GM06990 (cell line): ENCODE results near the gene AGAP1.

Source experiments
- DNase-seq: peaks from one replicate; pipeline ENCODE4 v3.0.0-alpha.2; 2011; ENCODE audit not compliant: insufficient read length; ENCODE audit errors: extremely low read depth
- H3K27me3 ChIP-seq: replicated peaks from 2 replicates; pipeline ENCODE4 v1.6.0; 2011; ENCODE audit warnings: low read length; ENCODE audit not compliant: control insufficient read depth, insufficient read depth
- H3K36me3 ChIP-seq: 2 replicates; pipeline ENCODE4 v1.5.1; 2011; ENCODE audit warnings: low read length; ENCODE audit not compliant: control insufficient read depth, insufficient read depth
- H3K4me3 ChIP-seq: replicated peaks from 2 replicates; pipeline ENCODE4 v1.5.1; 2011; ENCODE audit warnings: low read depth, mild to moderate bottlenecking, control low read depth, low read length
- TF ChIP-seq, protein P1 (sequence below): IDR thresholded peaks from 2 replicates; pipeline ENCODE4 v1.5.1; 2011; ENCODE audit warnings: low read length, control low read depth, mild to moderate bottlenecking, inconsistent platforms; ENCODE audit not compliant: insufficient read depth, poor library complexity, severe bottlenecking

The AGAP1 gene

DNA sequence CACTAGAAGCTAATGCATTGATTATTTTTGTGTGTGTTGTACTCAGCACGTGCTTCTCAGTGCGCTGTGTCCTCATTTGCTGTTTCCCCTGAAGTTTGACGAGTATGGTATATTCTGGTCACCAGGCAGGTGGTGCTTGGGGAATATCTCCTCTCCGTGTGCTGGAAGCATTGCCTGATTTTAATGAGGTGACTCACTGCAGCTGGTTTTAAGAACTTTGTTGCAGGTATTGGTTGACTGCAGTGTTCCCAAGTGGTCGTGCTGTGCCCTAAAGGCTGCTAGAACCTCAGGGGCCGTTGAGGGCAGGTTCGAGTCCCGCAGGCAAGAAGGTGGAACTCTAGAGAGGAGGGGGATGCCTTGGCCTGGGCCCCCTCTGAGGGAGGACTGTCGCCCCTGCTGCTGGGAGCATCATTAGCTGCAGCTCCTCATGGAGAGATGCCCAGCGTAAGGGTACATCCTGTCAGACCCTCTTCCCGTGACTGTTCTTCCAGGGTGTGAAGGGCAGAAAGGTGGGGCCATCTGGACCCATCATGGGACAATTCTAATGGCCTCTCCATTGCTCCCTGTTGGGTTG lies 82.6 kb downstream of the AGAP1 start:
- Histone ChIP-seq H3K36me3 (no peaks in the 10 kb centered on the region), H3K4me3 (no peak overlapping the region), H3K27me3 (no peaks in the 10 kb centered on the region)
- DNase-seq, result no peak
- TF ChIP-seq, protein P1, sequence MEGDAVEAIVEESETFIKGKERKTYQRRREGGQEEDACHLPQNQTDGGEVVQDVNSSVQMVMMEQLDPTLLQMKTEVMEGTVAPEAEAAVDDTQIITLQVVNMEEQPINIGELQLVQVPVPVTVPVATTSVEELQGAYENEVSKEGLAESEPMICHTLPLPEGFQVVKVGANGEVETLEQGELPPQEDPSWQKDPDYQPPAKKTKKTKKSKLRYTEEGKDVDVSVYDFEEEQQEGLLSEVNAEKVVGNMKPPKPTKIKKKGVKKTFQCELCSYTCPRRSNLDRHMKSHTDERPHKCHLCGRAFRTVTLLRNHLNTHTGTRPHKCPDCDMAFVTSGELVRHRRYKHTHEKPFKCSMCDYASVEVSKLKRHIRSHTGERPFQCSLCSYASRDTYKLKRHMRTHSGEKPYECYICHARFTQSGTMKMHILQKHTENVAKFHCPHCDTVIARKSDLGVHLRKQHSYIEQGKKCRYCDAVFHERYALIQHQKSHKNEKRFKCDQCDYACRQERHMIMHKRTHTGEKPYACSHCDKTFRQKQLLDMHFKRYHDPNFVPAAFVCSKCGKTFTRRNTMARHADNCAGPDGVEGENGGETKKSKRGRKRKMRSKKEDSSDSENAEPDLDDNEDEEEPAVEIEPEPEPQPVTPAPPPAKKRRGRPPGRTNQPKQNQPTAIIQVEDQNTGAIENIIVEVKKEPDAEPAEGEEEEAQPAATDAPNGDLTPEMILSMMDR, result no peak

DNA sequence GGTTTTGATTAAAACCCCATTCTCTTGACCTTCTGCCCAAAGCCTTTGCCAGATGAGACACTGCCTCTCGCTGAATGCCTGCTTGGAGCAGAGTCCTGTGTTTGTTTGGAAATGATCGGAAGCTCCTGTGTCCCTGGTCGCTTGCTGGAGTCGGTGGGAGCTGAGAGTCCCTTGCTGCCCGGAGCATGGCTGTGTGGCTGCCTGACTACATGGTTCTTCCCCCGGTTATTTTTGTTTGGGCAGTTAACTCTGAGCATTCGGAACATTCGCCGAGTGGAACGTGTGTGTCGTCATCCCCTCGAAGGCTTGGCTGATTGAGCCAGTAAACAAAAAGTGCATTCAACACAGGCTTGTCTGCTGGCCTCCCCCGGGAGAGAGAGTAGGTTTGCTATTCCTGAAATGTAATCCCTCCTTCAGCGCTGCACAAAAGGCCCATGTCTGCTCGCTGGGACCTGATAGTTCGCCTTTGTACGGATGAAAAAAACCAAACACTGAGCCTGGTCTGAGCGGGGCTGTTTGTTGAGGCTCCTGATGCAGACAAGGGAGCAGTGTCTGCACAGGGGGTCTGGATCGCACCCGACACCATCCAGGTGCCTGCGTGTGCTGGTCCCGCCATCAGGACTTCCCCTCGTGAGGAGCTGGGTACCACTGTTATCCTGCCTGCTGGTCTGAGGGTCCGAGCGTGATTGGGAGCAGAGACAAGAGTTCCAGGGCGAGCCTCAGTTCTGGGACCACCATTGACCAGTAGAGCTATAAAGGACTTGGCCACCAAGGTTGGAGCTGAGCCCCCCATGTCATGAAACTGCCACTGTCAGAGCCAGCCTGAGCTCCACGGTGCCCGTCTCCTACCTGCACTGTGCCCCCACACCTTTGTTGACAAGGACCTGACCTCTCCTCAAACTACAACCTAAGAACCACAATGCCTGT lies 83.8 kb downstream of the AGAP1 start:
- DNase-seq, result no peak
- TF ChIP-seq, protein P1, result no peak
- no peaks in the 10 kb centered on the region for H3K27me3 ChIP-seq
- H3K36me3 ChIP-seq, result no peaks in the 10 kb centered on the region
- no peak overlapping the region for H3K4me3 ChIP-seq

DNA sequence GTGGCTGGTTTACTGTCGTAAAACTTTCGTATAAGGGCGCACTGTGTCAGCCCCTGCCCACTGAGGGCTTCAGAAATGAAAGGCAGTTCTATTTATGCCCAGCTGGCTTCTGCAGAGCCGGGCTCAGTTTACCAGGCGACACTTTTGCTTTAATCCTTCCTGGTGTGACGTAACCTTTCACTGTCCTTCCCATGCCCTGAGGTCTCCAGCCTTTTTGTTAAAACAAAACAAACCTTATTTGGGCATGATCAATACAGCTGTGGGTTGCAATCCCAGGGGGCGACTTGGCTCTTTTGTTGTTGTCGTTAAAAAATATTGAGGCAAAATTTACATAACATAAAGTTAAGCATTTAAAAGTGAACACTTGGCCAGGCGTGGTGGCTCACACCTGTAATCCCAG lies 85.3 kb downstream of the AGAP1 start:
- no peaks in the 10 kb centered on the region for H3K27me3 ChIP-seq
- no peaks in the 10 kb centered on the region for H3K36me3 ChIP-seq
- TF ChIP-seq, protein P1, result no peak
- no peak for DNase-seq
- no peak overlapping the region for H3K4me3 ChIP-seq

DNA sequence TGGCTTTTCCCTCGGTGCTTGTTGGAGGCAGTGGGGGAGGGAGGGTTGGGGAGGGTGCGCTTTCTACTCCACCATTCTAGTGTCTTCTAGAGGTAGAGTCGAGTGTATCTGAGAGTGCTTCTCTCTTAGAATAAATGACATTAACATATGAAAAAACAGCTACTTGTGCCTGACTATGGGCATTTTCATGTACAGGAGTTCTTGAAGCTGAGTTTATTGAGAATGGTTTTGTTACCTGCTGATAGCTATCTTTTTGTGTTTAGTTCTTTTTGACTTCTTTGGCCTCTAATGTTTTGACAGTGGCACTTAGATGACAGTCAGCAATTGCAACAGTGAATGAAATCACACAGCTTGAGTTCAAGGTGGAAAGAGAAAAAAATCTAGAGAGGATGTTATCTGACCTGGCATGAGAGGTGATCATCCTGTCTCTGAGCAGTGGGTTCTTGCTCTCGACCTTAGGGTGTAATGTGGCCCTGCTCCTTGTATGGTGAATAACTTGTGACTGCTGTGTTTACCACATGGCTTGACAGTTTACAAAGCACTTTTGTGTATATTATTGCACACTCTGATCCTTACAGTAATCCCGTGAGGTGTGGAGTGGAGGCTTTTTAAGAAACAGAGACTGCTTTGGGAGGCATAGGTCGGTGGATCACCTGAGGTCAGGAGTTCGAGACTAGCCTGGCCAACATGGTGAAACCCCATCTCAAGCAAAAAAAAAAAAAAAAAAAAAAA lies 86.7 kb downstream of the AGAP1 start:
- Histone ChIP-seq H3K27me3 (peaks cover 2% of the 10 kb centered on the region; the same call in 1 of the 2 replicates), H3K4me3 (no peak overlapping the region), H3K36me3 (no peaks in the 10 kb centered on the region)
- no peak for DNase-seq
- TF ChIP-seq, protein P1, result no peak

DNA sequence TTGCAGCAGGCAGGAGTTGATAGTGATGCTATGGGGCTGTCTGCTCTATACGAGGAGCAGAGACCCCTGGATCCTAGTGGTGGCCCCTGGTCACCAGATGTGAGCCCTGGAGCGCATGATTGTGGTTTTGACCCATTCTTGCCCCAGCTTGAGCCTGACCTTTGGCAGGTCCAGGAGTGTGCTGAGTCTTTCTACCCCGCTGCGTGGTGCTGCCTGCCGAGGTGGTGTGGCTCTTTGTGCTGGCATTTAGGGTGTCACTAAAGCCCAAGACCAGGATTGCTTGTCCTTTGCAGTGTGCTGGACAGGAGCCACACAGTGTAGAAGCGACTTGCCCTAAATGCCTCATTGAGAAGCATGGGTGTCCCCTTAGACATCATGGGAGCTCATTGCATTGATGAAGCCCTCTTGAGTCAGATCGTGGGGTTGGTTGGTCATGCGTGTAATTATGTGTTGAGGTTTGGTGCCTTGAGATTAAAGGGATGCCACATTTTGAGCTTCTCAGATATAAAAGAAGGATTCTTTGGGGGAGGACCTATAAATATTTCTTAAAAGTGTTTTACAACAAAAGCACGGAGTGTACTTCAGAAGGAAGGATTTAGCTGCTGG lies 88.3 kb downstream of the AGAP1 start:
- DNase-seq, result no peak
- Histone ChIP-seq H3K36me3 (no peaks in the 10 kb centered on the region), H3K27me3 (peaks cover 2% of the 10 kb centered on the region; the same call in 1 of the 2 replicates), H3K4me3 (no peak overlapping the region)
- TF ChIP-seq, protein P1, result no peak
